ENCODE data around the gene HLA-E. TPM values are rescaled to one million over a fixed set of nuclear protein-coding genes. Genes with fewer than 3 reads are reported as not detected.
"Not testable (repeated sequence)": the region's sequence is repeated elsewhere in the genome, so short reads cannot be mapped to it uniquely, and the experiment has no call there.

Gene HLA-E
- total RNA-seq, 1 experiment from 2014 or later: 149 TPM

DNA sequence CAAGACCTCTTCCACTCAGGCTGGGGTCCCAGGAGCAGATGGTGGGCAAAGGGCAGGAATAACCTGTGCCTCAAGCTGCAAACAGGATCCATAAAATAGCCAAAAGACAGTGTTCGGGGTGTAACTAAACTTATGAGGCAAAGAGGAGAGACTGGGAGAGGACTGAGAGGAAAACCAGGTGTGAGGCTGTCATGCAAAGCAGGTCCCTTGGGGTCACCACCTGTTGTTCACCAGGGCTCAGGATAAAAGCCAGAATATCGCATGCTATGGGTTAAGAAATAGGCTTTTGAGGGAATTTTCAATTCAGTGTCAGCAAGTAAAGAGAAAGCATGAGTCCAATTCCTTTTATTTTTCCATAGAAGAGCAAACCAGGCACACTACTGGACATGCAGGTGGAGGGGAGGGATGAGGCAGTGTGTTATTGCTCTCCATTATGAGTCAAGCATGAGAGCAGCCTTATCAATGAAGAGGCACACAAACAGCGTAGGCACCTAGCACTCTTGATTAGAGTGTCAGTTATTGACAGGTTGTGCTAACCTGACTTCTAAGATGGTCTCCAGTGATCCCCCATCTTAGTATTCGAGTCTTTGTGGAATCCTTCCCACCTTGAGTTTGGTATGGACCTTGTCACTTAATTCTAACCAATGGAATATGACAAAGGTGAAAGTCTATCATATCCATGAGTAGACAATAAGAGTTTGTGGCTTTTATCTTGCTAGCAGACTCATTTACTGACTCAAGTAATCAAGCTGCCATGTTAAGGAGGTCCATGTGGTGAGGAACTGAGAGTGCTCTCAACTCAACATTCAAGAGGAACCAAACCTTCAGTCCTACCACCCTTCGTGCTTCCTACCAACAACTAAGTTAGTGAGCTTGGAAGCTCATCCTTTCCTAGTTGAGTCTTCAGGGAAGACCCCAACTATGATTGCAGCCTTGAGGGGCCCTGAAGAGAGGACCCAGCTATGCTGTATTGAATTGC lies 18.8 kb downstream of the HLA-E start:
- DNase-seq (ENCODE audit: low read depth): no peak

DNA sequence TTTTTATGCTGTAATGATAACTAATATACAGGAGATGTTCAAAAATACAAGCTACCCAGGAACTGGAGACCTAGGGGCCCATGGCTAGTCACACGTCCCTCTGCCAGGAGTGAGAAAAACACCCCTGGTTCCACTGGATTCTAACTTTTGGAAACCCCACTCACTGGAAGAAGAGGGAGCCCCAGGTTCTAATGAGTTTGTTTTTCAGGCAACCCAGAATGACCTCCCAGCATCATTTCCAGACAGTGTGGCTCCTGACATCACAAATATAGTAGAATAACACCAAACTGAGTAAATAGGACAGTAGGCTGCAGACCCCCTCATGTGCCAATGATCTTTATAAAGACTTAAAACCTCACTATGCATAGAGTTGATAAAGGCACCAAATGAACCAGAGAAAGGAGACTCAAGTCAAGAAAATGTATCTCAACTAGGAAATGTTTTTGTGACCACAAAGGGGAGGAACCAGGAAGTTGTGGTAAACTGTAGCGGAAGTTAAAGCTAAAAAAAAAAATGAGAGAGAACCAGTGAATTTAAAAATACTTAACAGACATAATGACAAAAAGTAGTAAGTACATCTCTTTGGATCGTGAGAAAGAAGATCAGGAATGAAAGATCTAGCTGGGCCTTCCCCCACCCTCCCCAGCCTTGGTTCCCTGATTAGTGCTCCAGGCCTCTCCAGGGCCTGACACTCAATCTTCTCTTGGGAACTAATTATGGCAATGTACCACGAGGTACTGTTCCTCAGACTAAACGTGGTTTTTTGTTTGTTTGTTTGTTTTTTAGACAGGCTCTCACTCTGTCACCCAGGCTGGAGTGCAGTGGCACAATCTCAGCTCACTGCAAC lies 19.8 kb downstream of the HLA-E start:
- DNase-seq (ENCODE audit: low read depth): peak; percentile 50

DNA sequence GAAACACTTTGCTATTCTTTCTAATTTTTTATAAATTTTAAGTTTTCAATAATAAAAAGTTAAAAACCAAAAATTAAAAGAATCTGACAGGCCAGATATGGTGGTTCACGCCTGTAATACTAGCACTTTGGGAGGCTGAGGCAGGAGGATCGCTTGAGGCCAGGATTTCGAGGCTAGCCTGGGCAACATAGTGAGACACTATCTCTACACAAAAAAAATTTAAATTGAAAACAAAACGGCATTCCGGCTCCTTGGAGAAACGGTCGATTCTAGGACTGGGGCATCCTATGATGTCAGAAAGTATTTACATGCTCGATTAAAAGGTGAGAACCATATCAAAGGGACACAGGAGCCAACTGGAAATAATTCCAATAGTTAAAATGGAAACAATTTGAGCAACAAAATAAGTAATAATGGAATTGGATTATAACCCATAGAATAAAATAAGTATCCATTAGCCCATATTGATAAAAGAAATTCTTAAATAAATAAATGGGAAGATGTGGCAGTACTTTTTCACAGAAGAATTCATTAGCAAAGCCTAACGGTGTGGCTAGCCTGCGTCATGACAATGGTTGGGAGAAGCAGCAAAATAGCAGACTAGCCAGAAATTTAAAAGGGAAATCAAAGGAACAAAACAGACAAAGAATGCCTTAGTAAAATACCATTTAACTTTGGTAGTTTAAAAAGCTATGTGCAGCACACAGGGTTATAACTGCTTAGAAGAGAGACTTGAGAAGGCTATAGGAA lies 21.3 kb downstream of the HLA-E start:
- no peak for DNase-seq (ENCODE audit: low read depth)

DNA sequence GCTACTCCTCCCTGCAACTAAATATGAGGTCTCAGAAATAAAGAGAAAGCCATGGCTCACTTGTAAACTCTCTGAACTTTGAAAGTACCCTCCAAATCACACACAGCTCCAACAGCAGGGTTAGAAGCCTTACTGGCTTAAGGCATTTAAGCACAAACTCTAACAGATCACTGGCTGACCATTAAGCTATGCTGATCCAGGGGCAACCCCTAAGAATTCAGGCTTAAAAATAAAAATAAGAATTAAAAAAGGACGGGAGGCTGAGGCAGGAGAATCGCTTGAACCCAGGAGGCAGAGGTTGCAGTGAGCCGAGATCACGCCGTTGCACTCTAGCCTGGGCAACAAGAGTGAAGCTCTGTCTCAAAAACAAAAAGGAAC lies 21.8 kb downstream of the HLA-E start:
- no peak for DNase-seq (ENCODE audit: low read depth)

DNA sequence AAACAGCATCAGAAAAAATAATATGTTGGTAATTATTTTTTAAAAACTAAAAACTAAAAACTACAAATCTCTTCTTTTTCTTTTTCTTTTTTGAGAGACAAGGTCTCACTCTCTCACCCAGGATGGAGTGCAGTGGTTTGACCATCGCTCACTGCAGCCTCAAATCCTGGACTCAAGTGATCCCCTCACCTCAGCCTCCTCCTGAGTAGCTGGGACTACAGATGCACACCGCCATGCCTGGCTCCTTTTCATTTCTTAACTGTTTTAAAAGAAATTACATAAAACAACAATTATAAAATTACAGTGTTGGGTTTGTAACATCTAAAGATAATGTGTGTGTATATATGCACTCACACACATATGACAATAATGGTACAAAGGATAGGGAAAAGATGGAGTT lies 24.1 kb downstream of the HLA-E start:
- DNase-seq (ENCODE audit: low read depth): no peak

DNA sequence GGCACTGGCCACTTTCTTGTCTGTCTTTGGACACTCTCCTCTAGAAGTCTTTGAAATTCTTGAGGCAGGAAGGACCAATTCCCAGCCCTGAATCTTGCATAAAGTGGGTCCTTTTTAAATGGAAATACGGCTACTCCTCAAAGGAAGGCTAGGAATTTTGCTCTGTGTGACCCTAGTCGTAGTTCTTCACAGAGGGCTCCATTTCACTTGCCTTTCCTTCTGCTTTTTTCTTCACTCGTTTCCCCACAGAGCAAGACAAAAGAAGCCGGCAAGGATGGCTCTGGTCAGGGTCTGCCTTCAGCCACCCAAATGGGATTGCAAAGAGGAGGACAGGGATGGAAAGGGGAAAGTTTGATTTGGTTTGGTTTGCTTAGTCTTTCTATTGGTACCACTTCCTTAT lies 25.8 kb downstream of the HLA-E start:
- DNase-seq (ENCODE audit: low read depth): no peak

DNA sequence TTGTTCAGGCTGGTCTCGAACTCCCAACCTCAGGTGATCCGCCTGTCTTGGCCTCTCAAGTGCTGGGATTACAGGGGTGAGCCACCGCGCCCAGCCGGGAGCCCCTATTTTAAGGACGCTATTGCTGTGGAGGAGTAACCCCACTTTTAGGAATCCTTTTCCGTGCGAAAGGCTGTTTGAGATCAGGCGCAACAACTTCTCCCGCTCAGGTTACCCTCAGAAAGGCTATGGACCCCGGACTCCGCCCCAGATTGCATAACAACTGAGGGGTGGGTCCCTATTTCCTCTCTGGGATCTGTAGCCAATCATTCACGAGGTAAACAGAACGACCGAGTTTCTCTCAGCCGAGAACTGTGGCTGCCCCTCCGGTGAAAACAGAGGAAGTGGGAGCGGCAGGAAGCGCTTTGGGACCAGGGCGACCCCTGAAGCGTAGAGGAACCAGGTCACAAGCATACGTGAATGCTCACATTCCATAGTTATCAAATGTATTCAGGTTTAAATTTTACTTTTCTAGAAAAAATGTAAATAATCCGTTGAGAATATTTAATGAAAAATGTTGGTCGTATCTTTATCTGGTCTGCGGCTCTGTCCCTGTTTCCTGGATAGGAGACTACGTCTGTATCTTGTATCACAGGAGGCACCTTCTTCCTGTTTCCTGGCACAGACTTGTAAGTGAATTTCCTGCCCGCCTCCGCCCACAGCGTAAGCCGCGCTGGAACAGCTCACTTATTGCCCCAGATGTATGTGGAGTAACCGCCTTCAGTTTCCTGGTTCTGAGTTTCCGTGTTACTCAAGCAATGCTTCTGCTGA lies 26.8 kb downstream of the HLA-E start:
- peak; percentile 92 for DNase-seq (ENCODE audit: low read depth)

DNA sequence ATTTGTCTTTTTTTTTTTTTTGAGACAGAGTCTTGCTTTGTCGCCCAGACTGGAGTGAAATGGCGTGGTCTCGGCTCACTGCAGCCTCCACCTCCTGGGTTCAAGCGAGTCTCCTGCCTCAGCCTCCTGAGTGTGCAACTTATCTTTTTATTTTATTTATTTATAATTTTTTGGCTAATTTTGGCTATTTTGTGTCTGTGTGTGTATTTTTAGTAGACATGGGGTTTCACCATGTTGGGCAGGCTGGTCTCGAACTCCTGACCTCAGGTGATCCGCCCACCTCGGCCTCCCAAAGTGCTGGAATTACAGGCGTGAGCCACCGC lies 27.4 kb downstream of the HLA-E start:
- not testable (repeated sequence) for DNase-seq (ENCODE audit: low read depth)

DNA sequence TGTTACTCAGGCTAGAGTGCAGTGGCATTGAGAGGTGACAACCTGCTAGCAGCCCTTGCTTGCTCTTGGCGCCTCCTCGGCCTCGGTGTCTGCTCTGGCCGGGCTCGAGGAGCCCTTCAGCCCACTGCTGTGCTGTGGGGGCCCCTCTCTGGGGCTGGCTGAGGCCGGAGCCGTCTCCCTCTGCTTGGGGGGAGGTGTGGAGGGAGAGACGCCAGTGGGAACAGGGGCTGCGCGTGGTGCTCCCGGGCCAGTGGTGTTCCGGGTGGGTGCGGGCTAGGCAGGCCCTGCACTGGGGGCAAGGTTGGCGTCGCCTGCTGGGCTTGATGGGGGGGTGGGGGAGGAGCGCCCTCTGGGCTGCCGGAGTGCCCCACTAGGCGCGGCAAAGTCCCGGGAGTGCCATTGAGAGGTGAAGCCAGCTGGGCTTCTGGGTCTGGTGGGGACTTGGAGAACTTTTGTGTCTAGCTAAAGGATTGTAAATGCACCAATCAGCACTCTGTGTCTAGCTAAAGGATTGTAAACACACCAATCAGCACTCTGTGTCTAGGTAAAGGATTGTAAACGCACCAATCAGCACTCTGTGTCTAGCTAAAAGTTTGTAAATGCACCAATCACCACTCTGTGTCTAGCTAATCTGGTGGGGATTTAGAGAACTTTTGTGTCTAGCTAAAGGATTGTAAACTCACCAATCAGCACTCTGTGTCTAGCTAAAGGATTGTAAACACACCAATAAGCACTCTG lies 28.6 kb downstream of the HLA-E start:
- DNase-seq (ENCODE audit: low read depth): not testable (repeated sequence)

DNA sequence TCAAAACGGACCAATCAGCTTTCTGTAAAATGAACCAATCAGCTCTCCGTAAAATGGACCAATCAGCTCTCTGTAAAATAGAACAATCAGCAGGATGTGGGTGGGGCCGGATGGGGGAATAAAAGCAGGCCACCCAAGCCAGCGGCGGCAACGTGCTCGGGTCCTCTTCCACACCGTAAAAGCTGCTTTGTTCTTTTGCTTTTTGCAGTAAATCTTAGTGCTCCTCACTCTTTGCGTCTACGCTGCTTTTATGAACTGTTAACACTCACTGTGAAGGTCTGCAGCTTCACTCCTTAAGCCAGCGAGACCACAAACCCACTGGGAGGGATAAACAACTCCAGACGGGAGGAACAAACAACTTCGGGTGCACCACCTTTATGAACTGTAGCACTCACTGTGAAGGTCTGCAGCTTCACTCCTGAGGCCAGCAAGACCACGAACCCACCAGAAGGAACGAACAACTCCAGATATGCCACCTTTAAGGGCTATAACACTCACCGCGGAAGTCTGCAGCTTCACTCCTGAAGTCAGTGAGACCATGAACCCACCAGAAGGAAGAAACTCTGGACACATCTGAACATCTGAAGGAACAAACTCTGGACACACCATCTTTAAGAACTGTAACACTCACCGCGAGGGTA lies 29.3 kb downstream of the HLA-E start:
- not testable (repeated sequence) for DNase-seq (ENCODE audit: low read depth)

DNA sequence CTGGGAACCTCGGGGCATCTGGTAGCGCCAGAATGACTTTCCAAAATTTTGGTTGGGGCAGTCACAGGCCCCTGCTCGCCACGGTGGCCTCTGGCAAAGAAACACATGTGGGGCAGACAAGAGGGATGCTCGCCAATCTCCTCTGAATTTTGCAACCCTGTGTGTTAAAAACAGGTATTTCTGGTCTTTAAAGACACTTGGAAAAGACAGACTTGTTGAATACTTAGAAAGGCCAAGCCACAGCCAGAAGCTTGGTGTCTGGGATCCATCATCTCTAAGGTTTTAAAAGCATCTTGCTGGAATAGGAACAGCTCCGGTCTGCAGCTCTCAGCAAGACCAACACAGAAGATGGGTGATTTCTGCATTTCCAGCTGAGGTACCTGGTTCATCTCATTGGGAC lies 31.2 kb downstream of the HLA-E start:
- DNase-seq (ENCODE audit: low read depth): no peak

DNA sequence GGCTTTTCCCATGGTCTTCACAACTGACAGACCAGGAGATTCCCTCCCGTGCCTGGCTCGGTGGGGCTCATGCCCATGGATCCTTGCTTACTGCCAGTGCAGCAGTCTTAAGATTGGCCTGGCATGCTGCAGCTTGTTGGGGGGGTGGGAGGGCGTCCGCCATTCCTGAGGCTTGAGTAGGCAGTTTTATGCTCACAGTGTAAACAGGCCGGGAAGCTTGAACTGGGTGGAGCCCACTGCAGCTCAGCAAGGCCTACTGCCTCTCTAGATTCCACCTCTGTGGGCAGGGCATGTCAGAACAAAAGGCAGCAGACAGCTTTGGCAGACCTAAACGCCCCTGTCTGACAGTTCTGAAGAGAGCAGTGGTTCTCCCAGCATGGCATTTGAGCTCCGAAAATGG lies 31.8 kb downstream of the HLA-E start:
- DNase-seq (ENCODE audit: low read depth): not testable (repeated sequence)

DNA sequence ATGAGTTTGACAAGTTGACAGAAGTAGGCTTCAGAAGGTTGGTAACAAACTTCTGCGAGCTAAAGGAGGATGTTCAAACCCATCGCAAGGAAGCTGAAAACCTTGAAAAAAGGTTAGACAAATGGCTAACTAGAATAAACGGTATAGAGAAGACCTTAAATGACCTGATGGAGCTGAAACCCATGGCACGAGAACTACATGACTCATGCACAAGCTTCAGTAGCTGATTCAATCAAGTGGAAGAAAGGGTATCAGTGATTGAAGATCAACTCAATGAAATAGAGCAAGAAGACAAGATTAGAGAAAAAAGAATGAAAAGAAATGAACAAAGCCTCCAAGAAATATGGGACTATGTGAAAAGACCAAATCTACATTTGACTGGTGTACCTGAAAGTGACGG lies 32.6 kb downstream of the HLA-E start:
- DNase-seq (ENCODE audit: low read depth): not testable (repeated sequence)

DNA sequence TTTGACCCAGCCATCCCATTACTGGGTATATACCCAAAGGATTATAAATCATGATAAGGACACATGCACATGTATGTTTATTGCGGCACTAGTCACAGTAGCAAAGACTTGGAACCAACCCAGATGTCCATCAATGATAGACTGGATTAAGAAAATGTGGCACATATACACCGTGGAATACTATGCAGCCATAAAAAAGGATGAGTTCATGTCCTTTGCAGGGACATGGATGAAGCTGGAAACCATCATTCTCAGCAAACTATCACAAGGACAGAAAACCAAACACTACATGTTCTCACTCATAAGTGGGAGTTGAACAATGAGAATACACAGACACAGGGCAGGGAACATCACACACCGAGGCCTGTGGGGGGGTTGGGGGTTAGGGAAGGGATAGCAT lies 37.1 kb downstream of the HLA-E start:
- DNase-seq (ENCODE audit: low read depth): not testable (repeated sequence)

DNA sequence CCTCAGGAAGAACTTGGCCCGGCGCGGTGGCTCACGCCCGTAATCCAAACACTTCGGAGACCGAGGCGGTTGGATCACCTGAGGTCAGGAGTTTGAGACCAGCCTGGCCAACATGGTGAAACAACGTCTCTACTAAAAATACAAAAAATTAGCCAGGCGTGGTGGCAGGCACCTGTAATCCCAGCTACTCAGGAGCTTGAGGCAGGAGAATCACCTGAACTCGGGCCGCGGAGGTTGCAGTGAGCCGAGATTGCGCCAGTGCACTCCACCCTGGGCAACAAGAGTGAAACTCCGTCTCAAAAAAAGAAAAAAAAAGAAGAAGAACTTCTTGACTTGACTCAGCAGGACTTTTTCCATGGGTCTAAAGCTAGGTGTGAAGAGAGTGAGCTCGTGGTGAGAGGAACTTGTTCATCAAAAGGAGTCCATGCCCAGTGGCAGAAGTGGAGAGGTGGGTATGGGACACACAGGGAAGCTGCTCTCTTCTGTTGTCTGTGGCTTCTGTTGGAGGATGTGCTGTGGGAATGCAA lies 40.1 kb downstream of the HLA-E start:
- DNase-seq (ENCODE audit: low read depth): not testable (repeated sequence)

DNA sequence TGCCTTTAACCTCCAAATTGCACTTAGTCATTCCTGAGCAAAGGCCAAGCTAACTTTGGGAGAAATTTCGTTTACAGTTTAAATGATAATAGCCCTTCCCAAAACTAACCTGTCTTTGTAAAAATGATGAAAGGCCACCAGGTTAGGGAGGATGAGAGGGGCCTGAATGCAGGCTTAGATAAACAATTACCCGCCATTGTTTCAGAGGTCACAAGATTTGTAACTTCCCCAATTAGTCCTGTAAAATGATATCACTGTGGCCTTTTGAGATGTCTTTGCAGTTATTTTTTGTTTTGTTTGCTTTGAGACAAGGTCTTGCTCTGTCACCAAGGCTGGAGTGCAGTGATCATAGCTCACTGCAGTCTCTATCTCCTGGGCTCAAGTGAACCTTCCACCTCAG lies 40.7 kb downstream of the HLA-E start:
- no peak for DNase-seq (ENCODE audit: low read depth)

DNA sequence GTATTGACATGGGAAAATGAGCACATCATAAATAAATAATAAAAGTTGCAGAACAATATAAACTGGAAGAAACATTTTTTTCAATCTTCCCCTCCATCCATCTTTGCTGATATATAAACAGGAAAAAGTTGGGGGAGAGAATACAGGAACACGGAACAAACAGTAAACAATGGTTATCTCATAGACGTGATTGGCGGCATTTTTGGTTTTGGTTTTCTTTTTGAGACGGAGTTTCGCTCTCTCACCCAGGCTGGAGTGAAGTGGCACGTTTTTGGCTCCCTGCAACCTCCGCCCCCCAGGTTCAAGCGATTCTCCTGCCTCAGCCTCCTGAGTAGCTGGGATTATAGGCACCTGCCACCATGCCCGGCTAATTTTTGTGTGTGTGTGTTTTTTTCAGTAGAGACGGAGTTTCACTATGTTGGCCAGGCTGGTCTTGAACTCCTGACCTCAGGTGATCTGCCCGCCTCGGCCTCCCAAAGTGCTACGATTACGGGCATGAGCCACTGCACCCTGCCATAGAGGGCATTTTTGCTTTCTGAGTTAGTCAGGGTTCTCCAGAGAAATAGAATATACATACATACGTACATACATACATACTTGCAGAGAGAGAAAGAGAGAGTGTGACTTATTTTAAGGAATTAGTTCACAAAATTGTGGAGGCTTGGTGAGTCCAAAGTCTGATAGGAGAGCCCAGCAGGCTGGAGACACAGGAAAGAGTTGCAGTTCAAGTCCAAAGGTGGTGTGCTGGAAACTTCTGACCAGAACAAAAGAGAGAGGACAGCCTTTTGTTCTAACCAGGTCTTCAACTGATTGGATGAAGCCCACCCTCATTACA lies 44.4 kb downstream of the HLA-E start:
- no peak for DNase-seq (ENCODE audit: low read depth)

DNA sequence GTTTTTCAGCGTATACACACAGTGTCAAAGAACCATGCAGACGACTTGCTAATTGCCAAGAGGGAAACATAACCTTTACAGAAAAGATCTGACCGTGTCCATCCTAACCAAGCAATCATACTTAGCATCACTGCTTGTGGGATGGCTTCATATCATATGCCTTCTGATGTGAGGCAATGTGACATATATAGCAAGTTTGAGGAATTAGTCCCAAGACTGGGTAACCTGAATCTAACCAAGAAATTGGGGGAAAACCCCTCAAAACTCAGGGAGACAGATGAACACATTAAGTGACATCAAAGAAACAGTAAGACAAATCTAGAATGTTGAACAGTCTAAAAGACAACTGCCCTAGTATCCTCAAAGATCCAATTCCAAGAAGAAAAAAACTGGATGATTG lies 48.6 kb downstream of the HLA-E start:
- DNase-seq (ENCODE audit: low read depth): no peak
